ENCODE results near the gene MRPS27.

The MRPS27 gene

DNA sequence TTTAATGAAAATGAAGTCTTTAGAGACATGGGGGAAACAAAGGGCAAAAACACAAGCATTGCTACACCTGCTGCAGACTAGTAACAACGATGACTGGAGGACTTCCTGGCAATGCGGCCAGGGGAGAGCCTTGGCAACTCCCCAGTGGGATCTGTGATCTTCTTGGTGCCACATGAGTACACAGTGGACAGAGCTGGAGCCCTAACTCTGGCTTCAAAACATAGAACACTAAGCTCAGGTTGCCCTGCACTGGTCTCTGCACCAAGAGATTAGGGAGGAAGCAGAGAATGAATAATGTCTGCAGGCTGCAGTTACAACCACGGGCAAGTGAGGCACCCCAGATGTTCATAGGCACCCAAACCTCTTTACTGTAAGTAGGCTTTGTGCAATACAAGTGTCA is 91.1 kb downstream of the MRPS27 start:
- no peak for DNase-seq

DNA sequence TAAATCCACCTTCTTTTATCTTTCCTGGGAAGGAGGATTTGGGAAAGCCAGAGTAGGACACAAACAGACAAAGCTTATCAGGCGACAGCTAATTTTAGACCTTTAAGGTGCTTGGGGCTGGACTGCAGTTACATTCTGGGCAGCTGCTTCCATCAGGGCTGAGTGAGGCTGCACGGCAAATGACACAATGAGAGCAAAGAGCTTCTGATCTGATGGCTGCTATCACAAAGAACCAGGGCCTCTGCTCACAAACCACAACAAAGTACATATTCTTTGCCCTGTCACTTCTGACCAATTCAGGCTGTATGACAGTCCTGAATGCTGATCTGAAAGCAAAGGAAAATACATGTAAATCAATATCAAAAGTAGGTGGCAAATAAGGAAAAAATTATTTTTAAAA is 93.1 kb downstream of the MRPS27 start:
- DNase-seq: no peak

DNA sequence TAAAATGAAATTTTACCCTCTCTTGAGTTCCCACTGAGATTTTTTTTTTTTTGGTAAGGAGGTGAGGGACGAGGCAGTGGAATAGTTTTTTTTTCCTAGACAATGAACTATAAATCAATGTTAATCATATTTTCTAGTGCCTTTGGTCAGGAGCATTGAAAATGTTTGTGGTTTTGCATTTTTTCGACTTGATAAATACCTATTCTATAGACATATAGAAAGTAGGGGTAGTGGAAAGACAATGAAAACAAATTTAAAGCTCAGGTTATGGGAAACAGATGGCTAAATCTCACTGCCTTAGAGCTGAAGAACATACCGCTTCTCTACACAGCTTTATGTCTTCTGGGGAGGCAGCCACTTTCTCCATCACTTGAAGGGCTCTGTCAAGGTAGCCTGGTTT is 94.3 kb downstream of the MRPS27 start:
- no peak for DNase-seq

DNA sequence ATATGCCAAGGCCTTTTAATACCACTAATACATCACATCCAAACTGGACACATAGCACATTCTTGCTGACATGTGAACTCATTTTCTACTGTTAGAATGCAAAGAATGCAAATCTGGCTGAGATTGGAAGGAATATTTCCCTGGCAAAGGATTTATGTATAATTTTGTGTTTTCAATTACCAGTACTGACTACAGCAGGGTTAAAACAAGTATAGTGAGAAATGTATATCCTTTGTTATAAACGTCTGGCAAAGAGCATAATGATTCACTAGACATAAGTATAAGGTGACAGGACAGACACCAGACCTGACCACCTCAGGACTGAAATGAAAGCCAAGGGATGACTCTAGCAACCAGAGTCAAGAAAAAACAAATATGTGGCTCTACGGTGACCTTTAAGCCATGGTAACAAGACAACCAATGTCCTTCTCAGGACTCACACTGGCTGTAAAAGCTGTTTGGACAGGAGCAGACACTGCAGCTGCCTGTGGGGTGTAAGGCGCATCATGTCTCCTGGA is 95.0 kb downstream of the MRPS27 start:
- DNase-seq: no peak

DNA sequence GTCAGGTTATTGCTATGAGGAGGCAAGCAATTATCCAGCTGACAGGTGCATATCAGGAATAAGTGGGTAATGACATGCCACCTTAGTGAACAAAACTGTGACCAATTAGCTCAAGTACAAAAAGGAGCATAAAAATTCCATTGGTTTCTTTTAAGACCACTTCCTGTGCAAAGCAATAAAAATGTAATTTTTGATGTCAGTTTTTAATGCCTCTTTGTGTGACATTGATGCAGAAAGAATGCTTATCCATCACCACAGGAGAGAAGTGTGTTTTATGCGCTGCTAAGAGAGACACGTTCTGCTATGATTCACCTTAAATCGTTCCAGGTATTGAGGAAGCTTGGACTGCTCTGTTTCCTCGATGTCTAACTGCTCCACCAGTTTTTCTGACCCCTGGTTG is 96.7 kb downstream of the MRPS27 start:
- no peak for DNase-seq

DNA sequence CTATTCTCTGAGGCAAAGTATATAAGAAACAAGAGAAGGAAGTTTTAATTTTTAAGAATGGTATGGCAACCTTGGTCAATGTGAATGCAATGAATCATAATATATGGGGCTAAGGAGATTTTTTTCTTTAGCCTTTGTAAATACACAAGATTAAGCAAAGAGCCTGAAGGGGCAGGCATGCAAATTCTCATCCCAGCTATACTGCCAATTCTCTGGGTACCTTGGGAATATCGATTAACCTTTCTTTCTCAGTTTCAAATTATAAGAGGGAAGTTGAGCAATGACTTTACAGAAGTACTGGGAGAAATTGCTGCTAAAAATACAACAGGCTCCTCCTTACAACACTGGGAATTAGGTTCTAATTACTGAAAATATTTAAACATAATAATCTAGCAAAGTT is 97.5 kb downstream of the MRPS27 start:
- DNase-seq: no peak

DNA sequence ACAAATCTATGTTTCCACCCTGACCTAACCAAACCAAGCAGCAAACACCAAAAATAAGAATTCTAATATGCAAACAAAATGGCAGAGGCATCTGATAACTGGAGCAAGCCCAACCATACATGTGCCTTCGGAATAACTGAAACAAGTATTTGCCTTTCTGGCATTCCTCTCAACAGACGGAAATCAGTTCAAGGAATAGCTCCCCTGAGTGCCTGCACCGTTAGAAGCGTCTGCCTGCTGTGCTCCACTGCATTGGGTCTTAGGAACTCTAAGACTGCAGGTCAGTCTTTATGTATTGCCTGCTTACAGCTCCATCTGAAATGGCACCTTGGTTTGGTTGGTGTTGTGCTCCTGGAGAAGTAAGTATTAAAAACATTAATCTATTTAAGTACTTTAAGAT is 98.5 kb downstream of the MRPS27 start:
- DNase-seq: no peak

DNA sequence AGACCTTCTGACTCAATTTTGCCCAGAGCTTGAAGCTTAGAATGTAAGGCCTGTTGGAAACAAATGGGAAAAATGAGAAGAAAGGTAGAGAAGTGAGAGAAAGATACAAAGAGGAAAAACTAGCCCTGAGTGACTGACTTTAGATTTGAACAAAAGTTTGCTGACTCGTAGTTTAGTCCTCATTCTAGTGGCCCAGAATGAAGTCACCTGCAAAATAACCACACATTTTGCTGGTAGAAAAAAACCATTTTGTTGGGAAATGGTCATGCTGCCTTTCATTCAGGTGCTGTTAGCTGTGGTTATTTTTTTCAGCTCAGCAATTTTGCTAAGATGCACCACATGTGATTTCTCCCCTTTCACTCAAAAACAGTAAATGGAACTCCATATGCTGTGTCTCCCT is 98.9 kb downstream of the MRPS27 start:
- no peak for DNase-seq

DNA sequence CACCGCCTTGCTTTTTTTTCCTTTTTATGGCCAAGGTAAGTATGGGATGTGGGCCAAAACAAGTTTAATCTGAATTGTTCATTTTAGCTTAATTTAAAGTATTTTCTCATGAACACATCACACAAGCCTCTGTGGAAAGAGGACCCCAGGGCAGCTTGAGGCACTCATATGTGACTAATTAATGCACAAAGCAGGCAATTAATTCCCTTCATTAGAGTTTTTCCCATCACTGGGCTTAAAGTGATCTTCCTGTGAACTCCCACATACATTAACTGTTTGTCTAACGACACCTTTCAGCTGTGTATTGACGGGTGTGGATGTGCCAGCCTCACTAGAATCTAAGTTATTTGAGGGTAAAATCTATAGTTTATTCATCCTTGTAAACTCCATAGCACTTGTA is 103.3 kb downstream of the MRPS27 start:
- DNase-seq: no peak

DNA sequence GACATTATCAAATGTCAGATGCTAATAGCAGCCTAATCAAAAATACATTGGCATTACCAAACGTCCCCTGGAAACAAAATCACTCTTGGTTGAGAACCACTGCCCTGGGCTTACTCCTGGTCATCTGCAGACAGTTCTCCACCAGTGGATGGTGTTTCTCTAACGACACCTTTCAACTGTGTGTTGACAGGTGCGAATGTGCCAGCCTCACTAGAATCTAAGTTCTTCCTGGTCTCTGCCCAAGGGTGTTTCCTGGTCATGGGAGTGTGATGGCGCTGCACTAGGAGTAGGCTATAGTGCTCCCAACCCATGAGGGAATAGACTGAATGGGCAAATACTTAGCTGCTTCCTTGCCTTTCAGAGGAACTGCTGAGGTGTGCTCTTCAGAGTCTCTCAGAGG is 105.9 kb downstream of the MRPS27 start:
- no peak for DNase-seq

DNA sequence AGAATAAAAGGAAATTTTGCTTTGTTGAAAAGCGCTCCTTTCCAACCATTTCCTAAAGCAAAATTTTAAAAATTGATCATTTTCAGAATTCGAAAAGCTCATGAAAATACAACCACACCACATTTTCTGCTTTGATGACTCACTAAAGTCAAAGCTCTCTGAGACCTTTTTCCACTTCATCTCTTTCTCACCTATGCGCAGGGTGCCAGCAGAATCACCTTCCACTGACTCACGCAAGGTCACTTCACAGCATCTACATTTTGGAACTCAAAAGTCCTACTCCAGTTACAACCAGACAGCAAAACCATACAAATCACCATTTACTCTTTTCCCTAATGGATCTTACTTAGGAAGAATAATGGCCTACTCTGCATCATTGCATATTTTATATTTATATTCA is 106.6 kb downstream of the MRPS27 start:
- DNase-seq: no peak

DNA sequence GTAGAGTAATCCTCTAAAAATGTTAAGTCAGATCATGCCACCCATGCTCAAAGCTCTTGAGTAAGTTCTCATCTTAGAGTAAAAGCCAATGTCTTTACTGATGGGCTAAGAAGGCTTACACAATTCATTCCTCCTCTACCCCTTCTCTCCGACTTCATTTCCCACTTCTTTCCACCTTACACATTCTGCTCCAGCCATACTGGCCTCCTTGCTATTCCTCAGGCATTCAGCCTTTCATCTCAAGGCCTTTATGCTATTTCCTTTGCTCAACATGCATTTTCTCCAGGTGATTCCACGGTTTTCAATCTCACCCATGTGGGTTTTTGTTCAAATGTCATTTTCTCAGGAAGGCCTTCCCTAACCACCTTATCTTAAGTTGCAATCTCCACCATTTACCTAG is 107.9 kb downstream of the MRPS27 start:
- no peak for DNase-seq

DNA sequence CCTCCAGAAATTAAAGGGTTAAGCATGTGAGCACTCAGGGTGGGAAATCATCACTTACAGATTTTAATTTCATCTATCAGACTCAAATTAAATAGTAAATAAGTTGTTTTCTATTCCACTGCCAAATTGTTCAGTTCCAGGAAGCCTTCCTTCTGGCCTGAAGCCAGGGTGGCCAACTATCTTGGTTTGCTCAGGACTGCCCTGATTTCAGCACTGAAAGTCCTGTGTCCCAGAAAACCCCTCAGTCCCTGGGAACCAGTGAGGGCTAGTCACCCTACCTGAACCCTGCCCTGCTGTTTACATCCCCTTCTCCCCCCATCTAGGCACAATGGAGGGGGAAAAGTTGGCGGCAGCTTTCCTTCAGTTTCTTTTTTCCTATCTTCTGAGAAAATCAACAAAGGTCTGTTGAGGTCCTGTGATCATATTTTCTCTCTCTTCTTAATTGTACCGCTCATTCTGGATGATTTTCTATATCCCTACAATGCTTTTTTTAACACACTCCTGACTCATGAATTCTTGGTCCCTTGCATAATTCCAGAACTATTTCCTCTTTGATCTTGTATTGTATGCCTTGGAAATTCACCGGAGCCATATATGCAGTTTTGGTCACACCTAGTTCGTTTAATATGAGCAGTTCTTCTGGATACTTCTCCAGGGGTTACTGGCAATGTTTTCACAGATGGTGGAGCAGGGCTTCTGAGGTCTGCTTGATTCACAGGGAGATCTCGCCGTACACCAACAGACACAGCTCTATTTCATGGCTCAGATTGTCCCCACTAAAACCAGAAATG is 109.0 kb downstream of the MRPS27 start:
- DNase-seq: no peak

DNA sequence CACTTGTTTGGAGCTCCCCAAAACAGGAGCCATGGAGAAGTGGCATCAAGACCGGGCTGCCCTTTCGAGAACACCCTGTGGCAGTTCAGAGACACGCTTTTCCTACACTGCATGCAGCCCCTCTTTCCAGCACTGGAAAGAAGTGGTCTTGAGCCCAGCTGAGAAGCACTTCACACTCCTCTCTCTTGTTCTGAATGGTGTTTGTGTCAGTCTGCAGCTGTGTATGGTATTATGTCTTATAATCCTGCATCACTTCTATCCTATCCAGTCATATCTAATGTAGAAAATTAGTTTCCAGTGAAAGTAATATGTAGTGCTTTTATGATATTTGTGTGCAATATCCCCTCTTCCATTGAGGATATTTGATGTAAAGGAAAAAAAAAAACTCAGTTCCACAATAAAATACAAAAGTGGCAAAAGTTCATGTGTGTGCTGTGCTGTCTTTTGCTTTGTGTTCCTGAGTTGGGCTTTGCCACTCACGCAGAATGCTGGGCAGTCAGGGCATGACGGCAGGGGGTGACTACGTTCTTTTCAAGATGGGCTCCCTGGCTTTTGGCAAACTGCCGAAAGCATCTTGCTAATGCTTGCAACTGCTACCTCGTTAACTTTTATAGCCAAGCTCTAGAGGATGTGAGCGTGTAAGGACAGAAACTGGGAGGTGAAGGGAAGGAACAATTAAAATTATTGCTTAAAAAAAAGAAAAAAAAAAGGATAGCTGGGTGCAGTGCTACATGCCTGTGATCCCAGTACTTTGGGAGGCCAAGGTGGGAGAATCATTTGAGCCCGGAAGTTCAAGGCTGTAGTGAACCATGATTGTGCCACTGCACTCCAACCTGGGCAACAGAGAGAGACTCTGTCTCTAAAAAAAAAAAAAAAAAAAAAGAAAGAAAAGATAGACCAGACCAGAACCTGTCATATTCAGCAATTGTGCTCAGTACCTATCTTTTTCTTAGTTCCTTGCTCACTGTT is 110.6 kb downstream of the MRPS27 start:
- DNase-seq: no peak

DNA sequence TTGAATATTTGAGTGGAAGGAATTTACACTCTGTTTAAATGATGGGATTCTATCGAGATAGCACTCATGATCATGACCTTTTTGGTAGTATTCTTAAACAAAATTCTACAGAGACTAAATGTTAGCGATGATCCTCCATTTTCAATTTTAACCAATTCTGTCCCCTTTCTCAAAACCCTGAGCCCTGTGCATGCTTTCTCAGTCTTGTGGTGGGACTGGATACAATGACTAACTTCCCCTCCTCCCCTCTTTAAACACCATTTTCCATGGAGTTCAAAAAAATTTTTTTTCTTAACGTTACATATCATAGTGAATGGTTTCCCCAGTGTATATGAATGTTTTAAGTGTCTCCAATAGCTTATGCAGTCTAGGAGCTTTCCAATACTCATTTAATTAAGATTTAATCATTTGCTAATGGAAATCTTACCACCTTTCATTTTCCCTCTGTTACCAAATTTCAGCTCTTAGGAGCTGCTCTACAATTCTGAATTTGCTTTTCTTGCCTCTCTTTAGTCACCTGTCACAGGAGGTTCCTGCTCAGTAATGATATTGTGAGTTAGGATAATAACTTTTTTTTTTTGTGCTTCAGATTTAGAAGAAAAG is 111.6 kb downstream of the MRPS27 start:
- DNase-seq: no peak

DNA sequence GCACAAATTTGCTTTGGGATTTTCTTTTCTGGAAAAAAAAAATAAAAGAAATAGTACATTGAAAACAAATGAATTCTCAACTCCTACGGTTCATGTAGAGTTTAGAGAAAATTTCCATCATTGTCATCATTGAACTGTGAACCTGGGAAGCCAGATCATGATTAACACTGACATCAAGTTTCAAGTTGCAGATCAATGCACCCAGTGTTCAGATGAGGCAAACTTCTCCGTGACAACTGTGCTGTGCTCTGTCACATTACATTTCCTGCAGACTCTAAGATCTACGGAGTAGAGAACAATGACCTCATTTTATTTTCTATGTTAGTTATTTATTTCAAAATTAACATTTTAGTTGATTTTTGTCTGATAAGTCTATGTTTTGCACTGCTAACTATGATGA is 113.0 kb downstream of the MRPS27 start:
- DNase-seq: no peak

DNA sequence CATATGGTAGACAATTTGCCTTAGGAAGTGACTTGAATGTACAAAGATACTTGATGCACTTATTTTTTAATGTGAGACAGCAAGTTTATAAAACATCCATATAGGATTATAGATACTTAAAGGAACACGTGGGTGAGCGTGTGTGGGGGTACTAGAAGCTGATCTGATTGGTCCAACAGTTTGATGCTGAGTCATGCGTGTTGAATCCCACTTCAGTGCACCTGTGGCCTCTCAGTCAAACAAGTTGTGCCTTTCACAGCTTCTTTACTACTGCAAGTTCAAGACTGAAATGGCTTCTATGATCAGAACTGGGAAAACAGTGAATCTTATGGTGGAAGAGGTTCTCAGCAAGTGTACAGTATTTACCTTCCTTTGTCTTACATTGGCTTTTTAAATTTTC is 113.9 kb downstream of the MRPS27 start:
- DNase-seq: no peak

DNA sequence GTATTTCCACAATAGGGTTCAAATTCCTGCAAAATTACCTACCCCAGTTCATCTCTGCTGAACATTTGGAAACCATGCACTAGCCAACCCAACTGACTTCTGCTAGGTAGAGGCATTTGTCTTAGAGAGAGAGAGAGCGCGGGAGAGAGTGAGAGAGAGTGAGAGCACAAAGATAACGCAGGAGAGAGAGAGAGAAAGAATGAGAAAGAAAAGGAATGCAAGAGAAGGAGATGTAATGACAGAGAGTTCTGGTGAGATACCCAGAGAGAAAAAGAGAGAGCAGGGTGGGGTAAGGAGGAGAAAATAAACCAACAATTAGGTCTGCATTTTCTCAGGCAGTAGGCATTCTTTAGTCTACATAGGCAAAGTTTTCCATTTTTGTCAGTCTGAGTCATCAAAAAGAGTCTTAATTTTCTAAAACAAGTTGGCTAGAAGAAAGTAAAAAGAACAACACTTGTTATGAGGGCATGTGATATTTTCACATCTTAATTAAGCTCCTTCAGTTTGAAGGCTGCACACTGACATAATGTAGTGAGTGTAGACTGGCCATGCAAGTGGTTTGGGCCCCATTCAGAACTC is 114.5 kb downstream of the MRPS27 start:
- no peak for DNase-seq

DNA sequence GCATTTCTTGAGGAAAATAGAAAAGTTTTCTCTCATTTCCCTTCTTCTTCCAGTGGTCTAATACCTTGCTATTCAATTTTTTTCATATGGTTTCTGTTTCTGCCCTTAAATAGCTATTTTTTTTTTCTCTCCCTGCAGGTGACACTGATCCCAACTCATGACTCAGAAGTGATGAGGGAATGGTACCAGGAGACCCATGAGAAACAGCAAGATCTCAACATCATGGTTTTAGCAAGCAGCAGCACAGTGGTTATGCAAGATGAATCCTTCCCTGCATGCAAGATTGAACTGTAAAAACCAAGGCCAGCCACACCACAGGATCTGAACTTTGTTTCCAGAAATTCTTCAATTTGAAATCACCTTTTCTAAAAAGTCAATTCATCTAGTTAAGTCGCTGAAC is 115.1 kb downstream of the MRPS27 start:
- no peak for DNase-seq

DNA sequence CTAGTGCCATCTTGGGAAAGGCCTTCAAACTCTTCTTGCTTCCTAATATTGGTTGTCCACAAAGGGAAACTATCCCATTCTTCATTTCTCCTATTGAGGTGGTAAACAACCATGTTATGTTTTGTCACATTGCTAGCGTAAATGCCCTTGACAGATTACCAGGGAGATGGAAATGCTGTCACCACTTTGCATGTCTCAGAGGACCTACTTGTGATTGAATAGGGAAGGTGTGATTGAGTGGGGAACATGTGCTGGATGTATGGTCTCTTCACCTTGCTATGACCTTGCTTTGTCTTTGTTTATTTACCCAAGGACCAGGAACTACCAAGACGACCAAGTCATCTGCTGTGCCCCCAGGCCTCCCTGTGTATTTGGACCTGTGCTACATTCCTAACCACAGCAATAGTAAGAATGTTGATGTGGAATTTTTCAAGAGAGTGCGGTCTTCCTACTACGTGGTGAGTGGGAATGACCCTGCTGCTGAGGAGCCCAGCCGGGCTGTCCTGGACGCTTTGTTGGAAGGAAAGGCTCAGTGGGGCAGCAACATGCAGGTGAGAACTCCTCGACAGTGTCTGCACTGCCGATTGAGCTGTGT is 116.7 kb downstream of the MRPS27 start:
- DNase-seq: no peak

DNA sequence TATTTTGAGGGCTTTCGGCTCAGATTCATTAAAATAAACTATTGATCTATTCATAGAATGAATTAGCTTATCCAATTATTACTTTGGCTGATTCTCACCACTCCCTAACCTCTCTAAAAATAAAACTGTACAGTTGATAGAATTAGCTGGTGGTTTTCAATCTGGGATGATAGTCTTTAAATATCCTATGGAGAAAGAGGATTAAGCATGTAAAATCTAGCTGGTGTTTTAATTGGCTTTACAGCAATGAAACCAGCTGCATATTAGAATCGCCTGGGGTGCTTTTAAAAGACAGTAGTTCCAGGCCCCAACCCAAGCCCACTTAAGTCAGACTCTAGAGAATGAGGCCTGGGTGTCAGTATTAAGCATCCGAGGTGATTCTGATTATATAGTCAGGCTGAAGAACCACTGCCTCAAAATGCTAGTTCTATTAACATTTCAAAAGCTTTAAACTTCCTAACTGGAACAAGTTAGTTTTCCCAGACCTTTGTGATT is 117.7 kb downstream of the MRPS27 start:
- DNase-seq: no peak

DNA sequence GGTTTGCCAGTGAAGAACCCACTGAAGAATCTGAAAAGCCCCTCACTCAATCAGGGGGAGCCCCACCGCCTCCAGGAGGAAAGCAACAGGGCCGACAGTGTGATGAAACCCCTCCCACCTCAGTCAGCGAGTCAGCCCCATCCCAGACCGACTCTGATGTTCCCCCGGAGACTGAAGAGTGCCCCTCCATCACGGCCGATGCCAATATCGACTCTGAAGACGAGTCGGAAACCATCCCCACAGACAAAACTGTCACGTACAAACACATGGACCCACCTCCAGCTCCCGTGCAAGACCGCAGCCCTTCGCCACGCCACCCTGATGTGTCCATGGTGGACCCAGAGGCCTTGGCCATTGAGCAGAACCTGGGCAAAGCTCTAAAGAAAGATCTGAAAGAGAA is 120.4 kb downstream of the MRPS27 start:
- DNase-seq: no peak

DNA sequence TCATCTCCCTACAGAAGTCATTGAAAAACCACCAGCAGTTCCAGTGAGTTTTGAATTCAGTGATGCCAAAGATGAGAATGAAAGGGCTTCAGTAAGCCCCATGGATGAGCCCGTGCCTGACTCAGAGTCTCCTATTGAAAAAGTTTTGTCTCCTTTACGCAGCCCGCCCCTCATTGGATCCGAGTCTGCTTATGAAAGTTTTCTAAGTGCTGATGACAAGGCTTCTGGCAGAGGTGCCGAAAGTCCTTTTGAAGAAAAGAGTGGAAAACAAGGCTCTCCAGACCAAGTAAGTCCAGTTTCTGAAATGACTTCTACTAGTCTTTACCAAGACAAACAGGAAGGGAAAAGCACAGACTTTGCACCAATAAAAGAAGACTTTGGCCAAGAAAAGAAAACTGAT is 122.6 kb downstream of the MRPS27 start:
- no peak for DNase-seq
